K562 (cell line): ENCODE measurements around the gene CELA1. TPM values are rescaled to one million over a fixed set of nuclear protein-coding genes. Genes with fewer than 3 reads are reported as not detected.

Experiments used
- E2F8 ChIP-seq: fragments of 450-650 bp; IDR thresholded peaks from 2 replicates; pipeline ENCODE4 v1.7.1; 2018; ENCODE audit warnings: mild to moderate bottlenecking, low read depth; ENCODE audit not compliant: partially characterized antibody
- ERF ChIP-seq: fragments of 450-650 bp; formaldehyde crosslinking; IDR thresholded peaks from 2 replicates; pipeline ENCODE4 v1.4.0; 2020; ENCODE audit warnings: mild to moderate bottlenecking, mixed read lengths
- FOSL1 ChIP-seq: fragments of 200-800 bp; sonication (Bioruptor generic); conservative IDR thresholded peaks from 2 replicates; pipeline ENCODE4 v1.6.1; 2016; ENCODE audit warnings: missing genetic modification characterization, missing compliant biosample characterization
- GTF2F1 ChIP-seq: IDR thresholded peaks from 2 replicates; pipeline ENCODE4 v1.6.1; 2011; ENCODE audit warnings: low read depth, low read length, improper control_type of control experiment
- MCM3 ChIP-seq: fragments of 450-650 bp; IDR thresholded peaks from 2 replicates; pipeline ENCODE4 v1.6.1; 2016
- NCOA6 ChIP-seq: fragments of 450-650 bp; IDR thresholded peaks from 2 replicates; pipeline ENCODE4 v1.6.1; 2017; ENCODE audit warnings: mild to moderate bottlenecking
- POLR2G ChIP-seq: fragments of 200-400 bp; formaldehyde crosslinking; IDR thresholded peaks from 2 replicates; pipeline ENCODE4 v1.6.1; 2017; ENCODE audit warnings: low read depth, mild to moderate bottlenecking, antibody characterized with exemption, low read length, moderate library complexity
- POLR3A ChIP-seq: IDR thresholded peaks from 2 replicates; pipeline ENCODE4 v1.6.1; 2011; ENCODE audit warnings: borderline replicate concordance, mild to moderate bottlenecking, moderate library complexity; ENCODE audit not compliant: insufficient read length, insufficient read depth; ENCODE audit errors: extremely low read depth
- PTBP1 ChIP-seq: fragments of 200-400 bp; formaldehyde crosslinking; IDR thresholded peaks from 2 replicates; pipeline ENCODE4 v1.6.1; 2017; ENCODE audit warnings: low read depth, low read length
- RNF219 ChIP-seq: fragments of 250-450 bp; sonication (Bioruptor Pico); IDR thresholded peaks from 2 replicates; pipeline ENCODE4 v1.5.0; 2022; ENCODE audit warnings: mild to moderate bottlenecking
- UBTF ChIP-seq, 2 experiments: IDR thresholded peaks; 2 replicates each; pipeline ENCODE4 v1.6.1; 2012; ENCODE audit warnings: improper control_type of control experiment in 2 of 2, low read depth in 2 of 2, low read length in 2 of 2, borderline replicate concordance in 1 of 2
- ZBTB49 ChIP-seq: sonication (generic); formaldehyde crosslinking; IDR thresholded peaks from 2 replicates; pipeline ENCODE4 v1.8.0; 2022; ENCODE audit warnings: missing genetic modification reagents, mild to moderate bottlenecking, borderline replicate concordance
- ZNF224 ChIP-seq: sonication (generic); formaldehyde crosslinking; IDR thresholded peaks from 2 replicates; pipeline ENCODE4 v1.8.0; 2022; ENCODE audit warnings: mild to moderate bottlenecking, missing genetic modification reagents
- ZNF277 ChIP-seq: fragments of 250-450 bp; sonication (Bioruptor Pico); IDR thresholded peaks from 2 replicates; pipeline ENCODE4 v1.8.0; 2022; ENCODE audit warnings: inconsistent platforms, mild to moderate bottlenecking, moderate library complexity, borderline replicate concordance
- polyA plus RNA-seq, 8 experiments: library from polyadenylated mRNA; depleted of rRNA in 4 of 8; stranded (reverse) in 5 of 8; unstranded in 3 of 8; fragments of >200 nt; fragmentation: Nextera tagmentation in 2 of 8; fragmentation: Illumina TruSeq in 1 of 8; extraction: Ambion mirVana in 2 of 8; extraction: Trizol in 1 of 8; gene quantifications; 2 replicates each; pipeline versions ENCODE4 v1.2.1 to v1.2.3, GENCODE V29; 2011 to 2014; ENCODE audit warnings: inconsistent platforms in 1 of 8, missing spikeins in 1 of 8
- total RNA-seq, 7 experiments: library from RNA; depleted of rRNA in 6 of 7; stranded (reverse); fragments of >200 nt in 6 of 7; fragmentation: Illumina TruSeq in 2 of 7; extraction: Trizol in 2 of 7; gene quantifications; 2 replicates each; pipeline versions ENCODE4 v1.2.1 to v1.2.3, GENCODE V29; 2011 to 2021; ENCODE audit warnings: low replicate concordance in 1 of 7

Gene CELA1
- total and polyA plus RNA-seq, 9 of the 15 experiments (the other 6 are each of a cell fraction or from before 2014, with no cell fraction given): 0.06 to 0.27 (median 0.22) TPM; not detected in 6

GRCh38 chr12:51391283-51392123 lies 45.0 kb upstream of the CELA1 start, which contains the start of gene GALNT6 (continued):
- 0 out of 4 replicates have a peak, but pooled peaks of 1 of the 2 experiments have one; percentile 57 for TF ChIP-seq UBTF (IDR thresholded peaks at IDR 0.05; ENCODE audit: borderline replicate concordance in 1 of 2, low read depth in 2 of 2, low read length in 2 of 2)
- no peak for TF ChIP-seq GTF2F1
- TF ChIP-seq POLR3A: no peak
- TF ChIP-seq POLR2G: peak; percentile 72
- TF ChIP-seq ZNF277 (CRISPR knock-in tag): no peak
- no peak for TF ChIP-seq FOSL1 (tag)
- no peak for TF ChIP-seq ZNF224 (CRISPR knock-in tag)
- no peak for TF ChIP-seq ERF (CRISPR knock-in tag)
- no peak for TF ChIP-seq ZBTB49 (CRISPR knock-in tag)
- TF ChIP-seq MCM3: no peak
- no peak for TF ChIP-seq PTBP1
- no peak for TF ChIP-seq RNF219 (CRISPR knock-in tag)
- peak; percentile 74 for TF ChIP-seq NCOA6
- TF ChIP-seq E2F8: no peak
